Right lobe of liver (tissue), 6 donors: ENCODE measurements around the gene ADA. TPM values are rescaled to one million over a fixed set of nuclear protein-coding genes. Genes with fewer than 3 reads are reported as not detected.

ENCODE experiments used
- ATAC-seq, 4 donors: fragments of 200-7000 bp; cut with Tn5 transposase; one replicate each; pipeline ENCODE4 v1.9.1; 2020; ENCODE audit warnings: mild to moderate bottlenecking in 4 of 4, moderate library complexity in 4 of 4
- DNase-seq, 3 donors: peaks; one replicate each; pipeline ENCODE4 v3.0.0-alpha.2; 2020
- H3K27ac ChIP-seq, 3 donors: fragments of 200-600 bp; one replicate each; pipeline ENCODE4 v1.8.0; 2022
- H3K27me3 ChIP-seq, 2 donors: fragments of 200-600 bp; one replicate each; pipeline ENCODE4 v1.8.0; 2022
- H3K36me3 ChIP-seq, 4 donors: fragments of 200-600 bp; sonication (generic) in 1 of 4; one replicate each; pipeline versions ENCODE4 v1.5.1 to v1.8.0; 2017 to 2022; ENCODE audit warnings: control low read depth in 1 of 4
- H3K4me1 ChIP-seq, 4 donors: fragments of 200-600 bp; sonication (generic) in 1 of 4; one replicate each; pipeline versions ENCODE4 v1.5.1 to v1.8.0; 2017 to 2022; ENCODE audit warnings: control low read depth in 1 of 4
- H3K4me3 ChIP-seq, 3 donors: fragments of 200-600 bp; one replicate each; pipeline ENCODE4 v1.8.0; 2022
- H3K9me3 ChIP-seq, 4 donors: fragments of 200-600 bp; sonication (generic) in 1 of 4; one replicate each; pipeline versions ENCODE4 v1.5.1 to v1.8.0; 2017 to 2022; ENCODE audit warnings: control low read depth in 1 of 4
- POLR2A ChIP-seq: fragments of 450-650 bp; IDR thresholded peaks from one replicate; pipeline ENCODE4 v1.6.1; 2017; ENCODE audit warnings: antibody characterized with exemption, mild to moderate bottlenecking
- WGBS: methylation state at CpG from one replicate; pipeline ENCODE4 v1.1.6; 2018; ENCODE audit warnings: low coverage, low lambda C conversion rate; ENCODE audit not compliant: insufficient coverage; ENCODE audit errors: missing lambda C conversion rate; 5-methylcytosine and 5-hydroxymethylcytosine counted together
- intact Hi-C, 2 donors: fragments of 100-400 bp; cut with DNase I; formaldehyde crosslinking; loops; one replicate each; pipeline versions ENCODE4 v1.11.2 to v1.14.1; 2022
- total RNA-seq, 6 experiments: library from RNA; depleted of rRNA in 2 of 6; stranded (reverse); fragments of >200 nt in 2 of 6; fragmentation: NEBNext Ultra II Directional in 3 of 6; extraction: Animal tissue kit (Norgen Biotek cat#: 25700) in 3 of 6; gene quantifications; one replicate each; pipeline versions ENCODE4 v1.1.0 to v1.2.4, GENCODE V29; 2016 to 2023
- TF ChIP-seq, protein P1 (sequence below), 4 donors: fragments of 200-600 bp in 3 of 4; fragments of 450-650 bp in 1 of 4; IDR thresholded peaks; one replicate each; pipeline versions ENCODE4 v1.5.1 to v1.8.0; 2016 to 2022; ENCODE audit warnings: antibody characterized with exemption in 4 of 4, mild to moderate bottlenecking in 2 of 4
- donor health status: DM: no; HTN: yes; CAD: no.
- donor health status: DM: no; HTN: no; CAD: no.
- donor health status: DM: no; HTN: no; CAD: no.
- donor health status: DM: no; HTN: yes; CAD: no.
- donor health status: DM: no; HTN: yes; CAD: no.

ADA gene
- total RNA-seq, 6 experiments from 2014 or later, result 2.2 to 8.6 (median 3.7) TPM

DNA sequence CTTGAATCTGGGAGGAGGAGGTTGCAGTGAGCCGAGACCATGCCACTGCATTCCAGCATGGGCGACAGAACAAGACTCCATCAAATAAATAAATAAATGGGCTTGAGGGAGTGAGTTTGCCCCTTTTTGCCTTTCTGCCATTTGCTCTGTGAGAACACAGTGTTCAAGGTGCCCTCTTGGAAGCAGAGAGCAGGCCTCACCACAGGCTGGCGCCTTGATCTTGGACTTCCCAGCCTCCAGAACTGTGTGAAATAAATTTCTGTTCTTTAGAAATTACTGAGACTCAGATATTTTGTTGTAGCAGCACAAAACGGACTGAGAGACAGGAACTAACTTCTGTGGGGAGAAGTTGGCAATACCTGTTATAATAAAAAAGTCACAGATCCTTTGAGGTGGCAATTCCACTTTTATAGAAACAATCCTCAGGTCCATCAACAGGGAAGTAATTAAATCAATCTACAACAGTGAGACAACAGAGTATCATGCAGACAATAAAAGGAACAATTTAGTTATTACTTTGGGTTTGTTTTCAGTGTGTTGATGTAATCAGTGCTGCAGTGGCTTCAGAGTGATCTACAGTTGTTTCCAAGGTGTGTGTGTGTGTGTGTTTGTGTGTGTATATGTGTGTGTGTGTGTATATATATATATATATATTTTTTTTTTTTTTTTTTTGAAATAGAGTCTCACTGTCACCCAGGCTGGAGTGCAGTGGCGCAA lies 44.6 kb downstream of the ADA start:
- WGBS, result 94% methylated on average over 4 of the region's 5 CpGs
- no peak for ATAC-seq
- no peaks in the 10 kb centered on the region for H3K27me3 ChIP-seq

DNA sequence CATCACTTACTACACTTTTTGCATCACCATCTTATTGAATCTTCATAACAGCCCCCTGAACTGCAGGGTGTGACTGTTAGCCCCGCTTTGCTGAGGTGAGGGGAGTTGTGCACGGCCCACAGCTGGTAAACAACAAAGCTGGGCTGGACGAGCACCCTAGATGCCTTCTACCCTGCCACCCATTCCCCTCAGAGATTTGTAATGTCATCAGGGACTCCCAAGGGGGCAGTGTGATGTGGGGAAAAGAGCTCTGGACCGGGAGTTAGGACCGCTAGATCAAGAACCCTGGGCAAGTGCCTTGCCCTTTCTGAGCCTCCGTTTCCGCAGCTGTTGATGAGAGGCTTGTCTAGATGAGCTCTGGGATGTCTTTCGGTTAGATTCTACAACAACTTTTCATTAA lies 48.2 kb downstream of the ADA start:
- Histone ChIP-seq H3K9me3 (no peaks in the 10 kb centered on the region), H3K36me3 (no peaks in the 10 kb centered on the region), H3K27me3 (no peaks in the 10 kb centered on the region), H3K4me1 (peaks cover 0 to 26% (median 7%) of the 10 kb centered on the region in 4 donors), H3K4me3 (no peak overlapping the region), H3K27ac (no peak overlapping the region)
- ATAC-seq, result no peak
- no peak for DNase-seq
- WGBS, result 92% methylated on average over 8 of the region's 8 CpGs
- TF ChIP-seq POLR2A, result no peak
- TF ChIP-seq, protein P1, sequence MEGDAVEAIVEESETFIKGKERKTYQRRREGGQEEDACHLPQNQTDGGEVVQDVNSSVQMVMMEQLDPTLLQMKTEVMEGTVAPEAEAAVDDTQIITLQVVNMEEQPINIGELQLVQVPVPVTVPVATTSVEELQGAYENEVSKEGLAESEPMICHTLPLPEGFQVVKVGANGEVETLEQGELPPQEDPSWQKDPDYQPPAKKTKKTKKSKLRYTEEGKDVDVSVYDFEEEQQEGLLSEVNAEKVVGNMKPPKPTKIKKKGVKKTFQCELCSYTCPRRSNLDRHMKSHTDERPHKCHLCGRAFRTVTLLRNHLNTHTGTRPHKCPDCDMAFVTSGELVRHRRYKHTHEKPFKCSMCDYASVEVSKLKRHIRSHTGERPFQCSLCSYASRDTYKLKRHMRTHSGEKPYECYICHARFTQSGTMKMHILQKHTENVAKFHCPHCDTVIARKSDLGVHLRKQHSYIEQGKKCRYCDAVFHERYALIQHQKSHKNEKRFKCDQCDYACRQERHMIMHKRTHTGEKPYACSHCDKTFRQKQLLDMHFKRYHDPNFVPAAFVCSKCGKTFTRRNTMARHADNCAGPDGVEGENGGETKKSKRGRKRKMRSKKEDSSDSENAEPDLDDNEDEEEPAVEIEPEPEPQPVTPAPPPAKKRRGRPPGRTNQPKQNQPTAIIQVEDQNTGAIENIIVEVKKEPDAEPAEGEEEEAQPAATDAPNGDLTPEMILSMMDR (IDR thresholded peaks at IDR 0.05), result no peak
- intact Hi-C loops, result no loop called here

More for the DNA sequence above, 44.6 kb downstream of the ADA start:
- DNase-seq, result no peak
- intact Hi-C loops, result no loop called here
- Histone ChIP-seq H3K4me1 (peaks cover 0 to 30% (median 6%) of the 10 kb centered on the region in 4 donors), H3K4me3 (no peak overlapping the region), H3K9me3 (no peaks in the 10 kb centered on the region), H3K36me3 (no peaks in the 10 kb centered on the region), H3K27ac (no peak overlapping the region)
- TF ChIP-seq, protein P1 (IDR thresholded peaks at IDR 0.05), result no peak
- no peak for TF ChIP-seq POLR2A

DNA sequence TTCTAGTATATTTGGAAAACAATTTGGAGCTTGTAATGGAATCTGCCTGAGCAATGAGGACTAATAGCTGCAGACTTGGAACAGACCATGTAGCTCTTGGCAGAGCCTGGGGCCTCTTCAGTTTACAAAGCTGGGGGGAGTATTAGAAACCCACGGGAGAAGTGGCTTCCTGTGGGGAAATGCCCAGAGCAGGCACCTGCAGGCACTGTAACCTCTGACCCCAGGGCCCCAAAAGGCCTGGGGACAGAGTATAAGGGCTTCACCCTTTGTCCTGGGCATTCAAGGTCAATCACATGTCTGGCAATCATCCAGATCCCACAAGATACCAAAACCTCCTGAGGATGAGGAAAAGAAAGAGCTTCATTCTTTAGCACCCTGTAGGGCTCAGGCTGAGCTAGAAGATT lies 49.7 kb downstream of the ADA start:
- Histone ChIP-seq H3K4me1 (peaks cover 0 to 26% (median 7%) of the 10 kb centered on the region in 4 donors), H3K36me3 (no peaks in the 10 kb centered on the region), H3K9me3 (no peaks in the 10 kb centered on the region), H3K4me3 (no peak overlapping the region), H3K27me3 (no peaks in the 10 kb centered on the region), H3K27ac (peak overlapping the region in 2 of 3 donors; percentile 35 to 72)
- TF ChIP-seq, protein P1 (IDR thresholded peaks at IDR 0.05), result no peak
- TF ChIP-seq POLR2A, result no peak
- intact Hi-C loops, result no loop called here
- DNase-seq (no peak), ATAC-seq (peak; percentile 57 to 75 (median 60))
- WGBS, result no CpG with 5 or more reads among the region's 1 CpG

DNA sequence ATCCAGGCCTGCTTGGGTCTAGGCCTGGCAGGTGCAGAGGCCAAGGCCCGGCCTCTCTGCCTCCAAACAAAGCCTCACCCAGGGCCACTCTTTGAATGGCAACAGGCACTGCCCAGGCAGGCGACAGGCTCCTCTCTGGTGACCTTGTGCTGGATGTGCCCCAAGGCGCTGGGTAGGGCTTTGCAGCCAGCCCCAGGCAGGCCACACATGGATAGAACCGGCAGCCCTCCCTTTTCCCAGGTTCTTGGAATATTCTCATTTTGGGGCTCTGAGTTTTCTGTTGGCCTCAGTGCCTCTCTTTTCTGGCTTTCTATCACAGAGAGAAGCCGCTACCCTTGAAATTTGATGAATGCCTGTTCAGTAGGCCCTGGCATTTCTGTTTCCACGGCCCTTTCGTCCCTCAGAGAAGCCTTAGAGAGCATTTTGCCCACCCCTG lies 50.2 kb downstream of the ADA start:
- Histone ChIP-seq H3K27me3 (no peaks in the 10 kb centered on the region), H3K27ac (peak overlapping the region; percentile 57 to 72 (median 58)), H3K4me1 (peaks cover 0 to 26% (median 7%) of the 10 kb centered on the region in 4 donors), H3K9me3 (no peaks in the 10 kb centered on the region), H3K36me3 (no peaks in the 10 kb centered on the region), H3K4me3 (no peak overlapping the region)
- DNase-seq (no peak), ATAC-seq (peak in 2 of 4 donors; percentile 18 to 37)
- 68% methylated on average over 4 of the region's 7 CpGs for WGBS
- TF ChIP-seq POLR2A, result no peak
- TF ChIP-seq, protein P1 (IDR thresholded peaks at IDR 0.05), result no peak
- intact Hi-C loops, result no loop called here
